Germinal center (tissue), 1 donor: Measurements from ENCODE around the gene TAX1BP3.

Experiments used
- DNase-seq: peaks from one replicate; pipeline ENCODE4 v3.0.0; 2012; ENCODE audit warnings: mixed read lengths, low spot score

TAX1BP3 gene

GRCh38 chr17:3626831-3627768, 41.3 kb downstream of the TAX1BP3 start:
- no peak for DNase-seq

DNA sequence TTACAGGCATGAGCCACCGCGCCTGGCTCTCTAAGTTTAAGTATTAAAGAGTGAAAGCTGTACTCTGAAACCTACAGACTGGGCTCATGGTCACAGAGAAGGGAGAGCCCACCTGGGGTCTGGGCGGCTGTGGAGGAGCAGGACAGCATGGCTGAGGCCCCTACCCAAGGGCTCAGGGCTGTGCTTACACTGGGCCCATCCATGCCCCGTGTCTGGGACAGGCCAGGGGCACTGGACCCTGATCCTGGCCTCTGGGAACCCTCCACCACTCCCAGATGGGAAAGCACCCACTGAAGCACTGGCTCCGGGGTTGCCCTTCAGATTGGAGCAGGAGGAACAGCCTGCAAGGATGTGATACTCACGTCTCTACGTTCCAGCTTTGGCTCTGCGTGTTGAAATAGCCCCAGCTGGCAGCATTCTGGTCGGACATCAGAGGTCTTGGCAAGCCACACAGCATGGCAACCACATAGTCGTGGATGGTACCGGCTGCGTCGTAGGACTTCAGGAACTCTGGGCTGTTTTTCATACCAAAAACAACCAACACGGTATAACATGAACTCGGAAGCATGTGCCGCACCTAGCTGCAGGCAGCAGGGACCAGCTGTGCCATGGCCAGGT, 45.3 kb downstream of the TAX1BP3 start:
- DNase-seq: no peak

GRCh38 chr17:3621146-3621720, 47.1 kb downstream of the TAX1BP3 start:
- no peak for DNase-seq

DNA sequence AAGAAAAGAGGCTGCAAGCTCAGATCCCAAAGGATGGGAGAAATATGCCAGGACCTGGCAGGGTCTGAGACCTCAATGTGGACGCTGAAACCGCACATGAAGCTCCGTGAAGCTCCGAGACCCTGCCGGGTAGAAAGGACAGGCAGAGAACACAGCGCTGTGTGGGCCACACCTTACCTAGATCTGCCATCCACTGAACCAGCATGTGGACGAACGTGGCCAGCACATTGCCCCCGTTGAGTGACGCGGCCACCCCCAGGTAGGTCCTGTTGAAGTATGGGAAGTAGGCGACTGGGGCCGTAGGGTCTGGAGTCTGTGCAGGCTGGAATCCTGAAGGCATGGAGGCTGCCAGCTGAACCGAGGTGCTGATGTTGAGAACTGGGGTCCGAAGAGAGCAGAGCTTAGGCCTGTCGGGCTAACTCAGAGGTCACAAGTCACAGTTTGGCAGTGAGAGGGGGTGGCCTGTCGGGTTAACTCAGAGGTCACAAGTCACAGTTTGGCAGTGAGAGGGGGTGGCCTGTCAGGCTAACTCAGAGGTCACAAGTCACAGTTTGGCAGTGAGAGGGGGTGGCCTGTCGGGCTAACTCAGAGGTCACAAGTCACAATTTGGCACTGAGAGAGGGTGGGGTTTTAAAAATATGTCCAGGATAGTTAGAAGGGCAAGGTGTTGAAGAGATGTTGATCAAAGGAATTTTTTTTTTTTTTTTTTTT, 53.1 kb downstream of the TAX1BP3 start:
- no peak for DNase-seq

GRCh38 chr17:3613124-3613523, 55.3 kb downstream of the TAX1BP3 start:
- no peak for DNase-seq
